Measurements from ENCODE around the gene FKBP7. TPM values are rescaled to one million over a fixed set of nuclear protein-coding genes. Genes with fewer than 3 reads are reported as not detected.

The FKBP7 gene
- total and polyA plus RNA-seq, 9 donors, result 31.6 to 79.2 (median 44.0) TPM

GRCh38 chr2:178450524-178450773 is 28.0 kb downstream of the FKBP7 start:
- 0 to 1% (median 0%) methylated on average over 16 to 25 of the region's 25 CpGs for WGBS, 3 donors
- no peak for DNase-seq
- peak overlapping the region; percentile 86 for H3K4me3 ChIP-seq
- no peaks in the 10 kb centered on the region for H3K36me3 ChIP-seq
- H3K9me3 ChIP-seq, result no peaks in the 10 kb centered on the region
- intact Hi-C loops (cut with DNase I), result loop anchor here in 1 of 4 donors (2.0 kb wide), 1 partner anchor 72 kb away; no protein-coding TSS in a partner anchor
- peaks cover 6% of the 10 kb centered on the region for H3K4me1 ChIP-seq (ENCODE audit: insufficient read depth)
- no peaks in the 10 kb centered on the region for H3K27me3 ChIP-seq
- TF ChIP-seq POLR2A (IDR thresholded peaks at IDR 0.05) (no peak), CTCF (IDR thresholded peaks at IDR 0.05) (no peak), EP300 (IDR thresholded peaks at IDR 0.05) (no peak)
- peak overlapping the region; percentile 86 to 98 for H3K27ac ChIP-seq

- Histone ChIP-seq H3K27ac (peak overlapping the region; percentile 86 to 98), H3K4me3 (peak overlapping the region; percentile 86), H3K36me3 (no peaks in the 10 kb centered on the region), H3K9me3 (no peaks in the 10 kb centered on the region), H3K4me1 (ENCODE audit: insufficient read depth) (peaks cover 6% of the 10 kb centered on the region), H3K27me3 (no peaks in the 10 kb centered on the region)
- intact Hi-C loops (cut with DNase I), result loop anchor here in 1 of 4 donors (2.0 kb wide), 1 partner anchor 73 kb away; no protein-coding TSS in a partner anchor
- no peak for TF ChIP-seq POLR2A (IDR thresholded peaks at IDR 0.05)
- no peak for TF ChIP-seq CTCF (IDR thresholded peaks at IDR 0.05)
- TF ChIP-seq EP300 (IDR thresholded peaks at IDR 0.05), result no peak
- 4 to 7% (median 7%) methylated on average over 18 of the region's 18 CpGs for WGBS, 3 donors
- no peak for DNase-seq
These were observed 28.5 kb downstream of the FKBP7 start for GRCh38 chr2:178449700-178450523.

DNA sequence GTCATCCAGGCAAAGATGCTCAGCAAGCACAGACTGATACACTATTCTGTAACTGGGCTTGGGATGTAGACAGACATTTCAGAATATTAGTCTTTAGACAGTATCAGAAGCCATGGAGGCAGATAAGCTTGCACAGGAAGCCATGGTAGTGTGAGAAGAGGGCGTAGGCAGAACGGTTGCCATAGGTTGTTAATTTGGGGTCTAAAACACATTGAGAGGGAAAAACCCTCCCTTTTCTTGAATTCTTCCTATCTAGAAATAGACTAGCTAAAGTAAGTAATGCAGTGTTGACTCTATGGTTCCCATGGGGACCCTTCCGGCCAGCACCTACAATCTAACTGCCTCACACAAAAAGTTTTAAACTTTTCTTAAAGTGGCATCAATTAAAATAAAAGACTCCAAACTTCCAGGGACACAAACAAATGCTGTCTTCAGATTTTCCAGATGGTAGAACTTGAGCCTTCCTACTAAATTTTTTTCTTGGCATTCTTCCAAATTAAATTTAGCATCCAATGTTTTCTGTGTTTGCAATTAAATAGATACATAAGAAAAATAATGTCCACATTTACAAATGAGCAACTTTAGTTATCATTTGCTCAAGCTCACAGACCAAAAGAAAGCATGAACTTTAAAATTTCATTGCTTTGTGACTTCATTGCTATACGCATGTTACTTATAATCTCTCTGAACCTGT is 29.3 kb downstream of the FKBP7 start:
- Histone ChIP-seq H3K4me3 (peak overlapping the region; percentile 86), H3K4me1 (ENCODE audit: insufficient read depth) (peaks cover 6% of the 10 kb centered on the region), H3K27me3 (no peaks in the 10 kb centered on the region), H3K36me3 (no peaks in the 10 kb centered on the region), H3K27ac (no peak overlapping the region), H3K9me3 (no peaks in the 10 kb centered on the region)
- TF ChIP-seq CTCF (IDR thresholded peaks at IDR 0.05) (no peak), POLR2A (IDR thresholded peaks at IDR 0.05) (no peak), EP300 (IDR thresholded peaks at IDR 0.05) (no peak)
- DNase-seq, result no peak
- intact Hi-C loops (cut with DNase I), result no loop called here
- 53 to 92% (median 84%) methylated on average over 4 of the region's 4 CpGs for WGBS, 3 donors

DNA sequence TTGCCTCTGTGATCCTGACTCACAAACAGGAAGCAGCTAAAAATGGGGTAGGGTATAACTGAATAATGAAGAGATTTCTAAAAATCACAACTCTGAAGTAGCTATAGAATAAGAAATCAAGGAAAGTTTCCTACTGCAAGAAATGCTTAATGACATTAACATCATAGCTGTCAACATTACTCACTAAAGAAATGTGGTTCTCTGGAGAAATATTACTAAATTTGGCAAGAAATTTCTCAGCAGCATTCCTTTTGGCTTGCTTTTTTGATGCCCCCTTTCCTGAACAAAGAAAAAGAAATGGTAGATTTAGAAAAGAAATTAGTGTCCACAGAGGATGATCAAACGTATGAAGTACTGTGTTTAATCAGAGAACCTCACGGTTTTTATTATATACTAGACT is 37.0 kb downstream of the FKBP7 start:
- 85 to 91% (median 88%) methylated on average over 2 of the region's 2 CpGs for WGBS, 3 donors
- Histone ChIP-seq H3K27ac (no peak overlapping the region), H3K36me3 (no peaks in the 10 kb centered on the region), H3K9me3 (no peaks in the 10 kb centered on the region), H3K4me1 (ENCODE audit: insufficient read depth) (no peaks in the 10 kb centered on the region), H3K27me3 (no peaks in the 10 kb centered on the region), H3K4me3 (no peak overlapping the region)
- intact Hi-C loops (cut with DNase I), result no loop called here
- no peak for DNase-seq
- no peak for TF ChIP-seq EP300 (IDR thresholded peaks at IDR 0.05)
- no peak for TF ChIP-seq CTCF (IDR thresholded peaks at IDR 0.05)
- no peak for TF ChIP-seq POLR2A (IDR thresholded peaks at IDR 0.05)

Data from ovary (tissue), 9 donors.